Stimulated activated CD8-positive, alpha-beta memory T cell treated with anti-CD3 and anti-CD28 coated beads, Interleukin-2, amount 100 ng/mL, for 48 hours (primary cell): ENCODE results near the gene SEMA3F.

Experiments used
- DNase-seq, 2 donors: peaks; one replicate each; pipeline ENCODE4 v3.0.0-alpha.2; 2020; ENCODE audit warnings: low read depth in 2 of 2

Gene SEMA3F

DNA sequence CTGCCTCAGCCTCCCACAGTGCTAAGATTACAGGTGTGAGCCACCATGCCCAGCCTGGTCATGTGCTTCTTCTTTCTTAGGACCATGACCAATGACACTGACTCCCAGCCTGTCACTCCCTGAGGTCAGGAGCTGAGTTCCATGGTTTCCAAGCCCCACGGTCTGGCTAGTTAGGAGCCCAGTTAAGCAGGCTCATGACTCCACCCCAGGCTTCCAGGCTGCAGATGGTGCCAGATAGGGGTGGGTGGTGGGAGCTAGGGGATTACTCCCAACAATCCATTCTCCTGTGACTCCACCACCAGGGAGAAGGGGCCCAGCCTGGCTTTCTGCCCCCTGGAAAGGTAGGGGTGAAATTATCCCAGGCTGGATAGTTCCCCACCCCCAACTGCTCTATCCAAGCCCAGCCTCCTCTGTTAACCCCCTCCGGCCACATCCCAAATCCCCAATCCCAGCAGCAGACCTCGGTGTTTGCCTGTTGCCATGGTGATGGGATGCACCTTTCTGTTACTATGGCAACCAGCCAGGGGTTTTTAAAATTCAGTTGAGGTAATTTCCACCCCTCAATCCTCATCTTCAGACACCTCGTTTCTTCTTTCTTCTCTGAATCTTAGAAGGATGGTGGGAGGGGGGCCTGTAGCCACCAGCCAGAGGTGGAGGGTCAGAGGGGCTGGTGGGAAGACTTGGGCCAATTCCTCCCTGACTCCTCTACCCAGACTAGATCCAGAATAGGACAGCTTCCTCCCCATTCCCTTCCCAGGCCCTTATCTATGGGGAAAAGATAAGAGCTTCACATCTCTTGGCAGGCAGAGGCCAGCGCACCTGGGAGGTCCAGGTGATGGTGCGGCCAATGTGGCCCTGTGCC, 22.5 kb upstream of the SEMA3F start:
- no peak for DNase-seq

DNA sequence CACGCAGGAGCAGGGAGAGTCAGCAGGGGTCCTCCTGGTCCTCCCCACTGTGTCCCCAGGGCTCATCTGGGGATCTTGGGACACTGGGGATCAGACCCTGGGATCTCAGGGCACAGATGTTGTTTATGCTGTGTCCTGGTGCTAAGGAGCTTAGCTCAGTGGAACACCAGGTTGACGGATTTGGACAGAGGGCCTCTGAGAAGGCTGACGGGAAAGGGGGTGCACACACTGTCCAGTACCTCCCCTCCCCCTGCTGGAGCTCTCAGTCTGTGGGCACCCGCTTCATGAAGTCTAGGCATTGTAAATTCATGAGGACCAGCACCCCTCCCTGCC, 21.9 kb upstream of the SEMA3F start:
- no peak for DNase-seq

DNA sequence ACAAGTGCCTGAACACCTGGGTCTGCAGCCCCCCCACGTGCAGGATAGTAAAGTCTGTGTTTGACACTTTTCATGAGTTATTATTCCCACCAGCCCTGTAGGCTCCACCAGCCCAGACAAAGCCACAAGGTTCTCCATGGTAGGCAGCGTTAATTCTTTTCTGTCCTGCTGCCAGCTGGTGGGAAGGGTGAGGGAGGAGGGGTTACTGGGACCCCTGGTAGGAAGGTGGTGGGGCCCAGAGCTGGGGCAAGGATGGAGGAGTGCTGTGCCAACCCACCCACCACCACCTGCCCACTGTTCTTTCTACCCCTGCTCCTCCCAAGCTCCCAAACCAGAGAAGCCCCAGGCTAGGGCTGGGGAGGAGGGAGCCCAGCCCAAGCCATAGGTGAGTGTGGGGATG, 20.8 kb upstream of the SEMA3F start:
- DNase-seq = no peak

DNA sequence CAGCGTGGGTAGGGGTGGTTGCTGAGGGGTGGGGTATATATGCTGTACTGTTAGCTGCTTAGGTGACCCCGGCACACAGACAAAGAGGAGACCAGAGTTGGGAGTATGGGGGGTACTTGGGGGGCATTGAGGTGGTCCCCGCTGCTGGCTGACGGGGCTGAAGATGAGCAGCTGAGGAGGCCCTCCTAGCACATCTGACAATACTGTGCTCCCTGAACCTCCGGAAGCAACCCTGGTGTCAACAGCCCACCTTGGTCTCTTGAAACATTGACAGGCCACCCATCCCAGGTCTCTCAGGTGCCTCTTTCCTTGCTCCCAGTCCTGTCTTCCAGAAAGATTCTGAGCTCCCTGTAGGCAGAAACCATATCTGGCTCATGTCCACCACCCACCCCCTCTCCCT, 19.2 kb upstream of the SEMA3F start:
- DNase-seq = no peak

DNA sequence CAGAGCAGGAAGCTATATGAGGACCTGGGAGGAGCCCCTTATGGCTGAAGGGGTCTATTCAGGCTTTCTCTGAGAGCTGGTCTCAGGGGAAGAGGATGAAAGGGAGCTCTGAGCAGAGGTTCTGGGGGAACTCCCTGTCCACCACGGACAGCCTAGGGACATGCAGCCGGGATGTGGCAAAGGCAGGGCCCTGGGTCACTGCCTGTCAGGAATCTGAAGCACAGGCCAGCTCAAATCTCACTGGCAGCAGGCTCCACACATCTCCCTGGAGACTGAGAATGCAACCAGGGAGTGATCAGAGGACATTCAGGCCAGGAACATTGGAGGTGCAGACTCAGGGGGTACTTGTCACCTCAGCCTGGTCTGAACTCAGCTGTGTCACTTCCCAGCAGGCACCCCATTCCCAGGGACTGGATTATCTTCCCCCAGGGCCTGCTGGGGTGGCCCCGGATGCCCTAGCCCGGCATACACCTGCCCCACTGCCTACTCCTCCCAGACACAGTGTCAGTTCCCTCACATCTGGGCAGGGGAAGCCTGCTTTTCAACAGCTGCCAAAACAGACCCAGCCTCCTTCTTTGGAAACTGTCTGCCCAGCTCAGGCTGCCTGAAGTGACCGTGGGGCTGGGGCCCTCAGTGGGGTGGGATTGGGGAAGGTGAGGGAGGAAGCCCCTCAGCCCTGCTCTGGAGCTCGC, 18.3 kb upstream of the SEMA3F start:
- no peak for DNase-seq

DNA sequence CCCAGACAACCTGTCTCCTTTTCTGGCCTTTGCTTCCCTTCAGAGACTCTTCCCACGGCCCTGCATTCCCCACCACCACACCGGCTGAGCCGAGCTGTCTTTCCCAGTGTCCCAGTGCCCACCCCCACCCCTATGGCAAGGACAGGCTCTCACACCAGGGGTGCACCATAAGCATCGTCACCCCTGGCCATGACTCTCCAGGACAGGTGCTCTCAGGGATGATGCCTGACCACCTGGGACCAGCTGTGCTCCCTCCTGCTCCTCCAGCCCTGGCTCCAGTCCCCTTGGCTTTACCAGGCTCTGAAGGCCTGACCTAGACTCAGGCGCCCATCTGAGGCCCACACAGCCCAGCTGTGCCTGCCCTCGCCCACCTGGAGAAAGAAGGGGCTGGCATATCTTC, 17.6 kb upstream of the SEMA3F start:
- DNase-seq = no peak

DNA sequence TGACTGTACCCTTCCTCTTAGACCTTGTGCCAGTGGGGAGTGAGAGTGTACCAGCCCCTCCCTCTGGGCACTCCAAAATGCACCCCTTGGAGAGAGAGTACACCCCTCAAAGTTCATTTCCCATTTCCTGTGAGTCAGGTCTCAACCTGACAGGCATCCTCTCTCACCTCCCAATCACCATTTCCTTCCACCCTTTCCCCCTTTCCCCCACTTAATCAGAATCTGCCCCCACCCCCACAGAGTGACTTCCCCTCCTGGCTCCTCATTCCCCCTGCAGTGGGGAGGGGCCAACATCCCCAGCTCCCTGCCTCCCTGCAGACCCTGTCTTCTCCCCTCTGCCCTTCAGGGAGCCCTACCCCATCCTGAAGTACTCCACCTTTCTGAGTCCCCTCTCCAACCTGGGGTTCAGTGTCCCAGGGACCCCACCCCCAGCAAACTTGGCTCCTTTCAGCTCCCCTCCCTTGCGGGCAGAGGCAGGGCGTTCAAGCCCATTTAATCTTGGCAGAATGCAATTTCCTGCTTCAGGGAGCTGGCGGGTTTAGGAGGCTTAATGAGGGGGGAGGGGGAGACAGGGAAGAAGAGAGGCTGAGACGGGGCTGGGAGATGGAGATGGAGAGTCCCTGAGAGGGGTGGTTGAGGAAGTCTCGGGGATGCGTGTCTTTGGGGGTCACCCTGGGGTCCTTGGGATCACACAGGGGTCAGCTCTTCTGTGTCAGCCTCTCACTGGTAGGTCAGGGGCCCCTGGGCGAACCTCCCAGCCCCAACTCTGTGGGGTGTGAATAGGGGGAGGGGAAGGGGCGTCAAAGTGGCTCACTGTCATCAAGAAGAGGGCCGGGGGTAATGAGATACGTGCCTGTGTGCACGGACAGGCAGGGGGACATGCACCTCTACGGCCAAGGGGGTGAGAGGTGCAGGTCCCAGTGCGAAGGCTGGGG, 16.6 kb upstream of the SEMA3F start:
- DNase-seq = no peak

DNA sequence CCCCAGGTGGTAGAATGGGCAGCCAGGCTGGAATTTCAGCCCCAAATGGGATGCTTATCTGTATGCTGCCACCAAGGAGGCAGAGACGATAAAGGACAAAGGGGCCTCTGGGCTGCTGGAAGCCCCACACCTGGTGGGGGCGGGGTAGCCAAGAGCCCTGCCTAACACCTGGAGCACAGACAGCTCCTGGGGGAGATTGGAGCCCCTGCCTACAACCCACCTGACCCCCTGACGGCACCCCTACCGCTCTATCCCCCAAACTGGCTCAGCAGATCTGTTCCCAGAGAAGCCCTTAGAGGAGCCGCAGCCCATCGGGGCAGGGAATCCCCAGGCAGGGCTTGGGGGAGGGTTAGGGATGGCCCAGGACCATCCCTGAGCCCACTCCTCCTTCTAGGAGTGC, 15.8 kb upstream of the SEMA3F start:
- DNase-seq = no peak

DNA sequence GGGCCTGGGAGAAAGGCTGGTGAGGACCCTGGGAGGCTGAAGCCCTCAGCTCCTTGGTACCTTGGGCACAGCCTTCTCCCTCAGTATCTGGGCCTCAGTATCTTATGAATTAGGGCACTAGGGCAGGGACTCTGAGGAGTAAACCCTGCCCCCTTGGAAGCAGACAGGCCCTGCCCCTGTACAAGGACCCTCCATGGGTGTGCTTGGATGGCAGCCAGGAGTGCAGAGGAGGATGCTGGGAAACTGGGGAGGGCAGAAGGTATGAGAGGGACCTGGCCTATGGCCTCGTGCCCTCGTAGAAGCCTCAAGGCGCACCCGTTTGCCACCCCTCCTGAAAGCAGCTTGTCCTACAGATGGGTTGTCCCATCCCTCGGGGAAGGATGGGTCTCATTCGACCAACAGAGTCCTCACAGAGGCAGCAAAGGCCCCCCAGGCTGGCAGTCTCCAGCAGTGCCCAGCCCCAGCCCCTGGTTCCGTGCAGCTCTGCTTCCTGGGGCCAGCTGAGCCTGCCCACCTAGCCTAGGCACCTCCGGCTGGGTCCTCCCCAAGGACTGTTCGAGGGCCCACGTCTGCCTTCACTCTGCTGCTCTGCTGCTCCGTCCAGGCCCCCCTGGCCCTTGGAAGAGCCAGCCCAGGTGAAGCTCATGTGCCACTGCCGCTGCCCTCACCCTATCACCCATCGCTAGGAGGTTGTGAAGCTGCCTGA, 15.3 kb upstream of the SEMA3F start:
- no peak for DNase-seq

DNA sequence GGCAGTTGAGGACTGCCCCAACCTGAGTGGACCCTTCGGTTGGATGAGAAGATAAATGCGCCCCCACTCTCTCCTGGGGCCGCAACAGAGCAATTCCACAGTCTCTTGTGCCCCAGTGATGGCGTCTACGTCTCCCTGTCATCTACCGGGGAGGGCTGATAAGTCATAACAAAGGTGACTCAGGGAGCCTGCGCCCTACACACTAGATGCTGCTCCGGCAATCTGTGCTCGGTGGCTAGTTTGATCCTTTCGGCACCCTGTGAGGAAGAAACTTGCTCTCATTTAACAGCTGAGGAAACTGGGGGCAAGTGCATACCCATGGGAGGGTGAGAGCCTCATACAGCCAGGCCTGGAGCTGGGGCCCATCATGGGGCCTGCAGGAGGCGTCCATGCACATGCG, 14.1 kb upstream of the SEMA3F start:
- no peak for DNase-seq

DNA sequence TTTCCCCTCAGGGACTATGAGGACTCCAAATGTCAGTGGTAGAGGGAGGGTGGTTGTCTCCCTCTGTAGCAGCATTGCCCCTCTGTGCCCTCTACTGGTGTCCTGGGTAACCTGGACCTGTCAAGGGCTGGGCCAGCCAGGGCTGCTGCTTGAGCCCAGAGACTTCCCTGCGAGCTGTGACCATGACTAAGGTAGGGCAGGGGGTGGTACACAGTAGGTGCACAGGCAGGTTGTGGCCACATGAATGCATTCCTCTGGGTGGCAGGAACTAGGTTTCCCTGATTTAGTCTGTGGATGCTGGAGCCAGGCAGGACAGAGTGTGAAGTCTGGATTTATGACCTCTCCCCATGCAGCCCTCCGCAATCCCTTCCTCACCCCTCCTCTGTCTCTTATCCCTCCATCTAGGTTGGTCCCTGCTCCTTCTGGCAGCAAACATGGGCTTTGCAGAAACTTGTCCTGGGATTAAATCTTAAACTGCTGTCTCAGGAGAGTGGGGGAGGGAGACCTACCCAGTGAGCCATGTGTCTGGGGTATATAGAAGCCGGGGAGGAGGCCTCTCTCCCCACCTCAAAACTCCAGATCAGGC, 8.7 kb upstream of the SEMA3F start:
- DNase-seq = no peak

DNA sequence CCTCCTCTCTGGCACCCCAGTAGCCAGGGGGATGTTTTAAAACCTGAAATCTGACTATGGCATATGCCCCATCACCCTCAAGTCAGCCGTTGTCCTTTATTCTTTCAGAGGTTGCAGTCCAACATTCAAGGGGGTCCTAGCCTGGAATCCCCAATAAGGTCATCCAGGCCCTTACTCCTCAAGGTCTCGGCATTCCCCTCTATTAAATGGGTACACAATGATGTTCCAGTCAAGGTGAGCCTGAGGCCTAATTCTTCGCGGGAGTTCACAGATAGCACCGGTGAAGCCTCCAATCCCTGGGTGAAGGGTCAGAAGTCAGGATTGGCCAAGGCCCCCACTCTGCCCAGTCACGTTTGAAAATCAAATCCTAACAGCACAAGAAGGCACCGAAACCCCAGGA, 8.1 kb upstream of the SEMA3F start:
- DNase-seq = no peak

DNA sequence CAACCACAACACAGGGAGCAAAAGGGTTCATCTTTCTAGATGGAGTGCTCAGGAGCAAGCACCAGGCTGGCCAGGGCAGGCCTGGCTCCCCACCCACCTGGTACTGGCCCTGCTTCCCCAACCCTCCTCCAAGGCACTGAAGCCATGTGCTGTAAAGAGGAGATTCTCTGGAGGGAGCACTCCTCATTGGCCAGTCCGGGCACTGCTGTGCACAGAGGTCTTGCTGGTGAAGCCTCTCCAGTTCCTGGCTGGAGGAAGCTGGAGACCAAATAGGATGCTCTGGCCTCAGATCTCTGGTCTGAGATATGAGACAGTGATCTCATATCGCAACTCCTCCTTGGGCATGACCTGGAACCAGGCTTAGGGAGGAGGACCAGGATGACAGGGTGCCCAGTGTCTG, 7.7 kb upstream of the SEMA3F start:
- no peak for DNase-seq

DNA sequence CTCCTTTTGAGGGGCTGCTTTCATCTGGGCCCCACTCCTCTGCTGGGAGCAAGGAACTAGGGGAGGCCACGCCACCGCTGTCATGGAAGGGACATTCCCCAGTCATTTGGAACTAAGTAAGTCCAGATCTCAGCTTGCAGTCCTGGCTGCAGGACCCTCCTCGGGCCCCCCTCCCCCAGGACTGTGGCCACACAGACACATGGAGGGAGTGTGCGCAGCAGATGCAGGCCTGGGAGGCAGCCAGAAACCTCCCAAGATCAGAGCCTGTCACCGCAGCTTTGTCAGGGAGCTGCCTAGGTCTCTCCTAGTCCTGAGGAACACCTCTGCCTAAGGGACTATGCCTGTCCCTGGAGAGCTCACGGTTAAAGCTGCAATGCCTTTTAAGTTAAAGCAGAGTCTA, 7.3 kb upstream of the SEMA3F start:
- DNase-seq = no peak

DNA sequence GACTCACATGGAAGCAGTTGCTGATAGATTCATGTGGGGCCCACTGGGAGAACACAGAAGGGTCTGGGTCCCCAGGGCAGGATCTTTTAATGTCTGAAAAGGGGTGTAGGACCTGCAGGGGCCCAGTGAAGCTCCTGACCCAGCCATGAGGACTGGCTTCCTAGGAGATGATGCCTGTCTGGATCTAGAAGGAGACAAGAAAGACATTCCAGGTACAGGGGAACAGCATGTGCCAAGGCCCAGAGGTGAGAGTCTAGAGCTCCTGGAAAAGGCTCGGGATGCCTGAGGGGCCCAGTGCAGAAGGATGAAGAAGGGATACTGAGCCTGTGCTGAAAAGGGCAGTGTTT, 4.7 kb upstream of the SEMA3F start:
- no peak for DNase-seq

DNA sequence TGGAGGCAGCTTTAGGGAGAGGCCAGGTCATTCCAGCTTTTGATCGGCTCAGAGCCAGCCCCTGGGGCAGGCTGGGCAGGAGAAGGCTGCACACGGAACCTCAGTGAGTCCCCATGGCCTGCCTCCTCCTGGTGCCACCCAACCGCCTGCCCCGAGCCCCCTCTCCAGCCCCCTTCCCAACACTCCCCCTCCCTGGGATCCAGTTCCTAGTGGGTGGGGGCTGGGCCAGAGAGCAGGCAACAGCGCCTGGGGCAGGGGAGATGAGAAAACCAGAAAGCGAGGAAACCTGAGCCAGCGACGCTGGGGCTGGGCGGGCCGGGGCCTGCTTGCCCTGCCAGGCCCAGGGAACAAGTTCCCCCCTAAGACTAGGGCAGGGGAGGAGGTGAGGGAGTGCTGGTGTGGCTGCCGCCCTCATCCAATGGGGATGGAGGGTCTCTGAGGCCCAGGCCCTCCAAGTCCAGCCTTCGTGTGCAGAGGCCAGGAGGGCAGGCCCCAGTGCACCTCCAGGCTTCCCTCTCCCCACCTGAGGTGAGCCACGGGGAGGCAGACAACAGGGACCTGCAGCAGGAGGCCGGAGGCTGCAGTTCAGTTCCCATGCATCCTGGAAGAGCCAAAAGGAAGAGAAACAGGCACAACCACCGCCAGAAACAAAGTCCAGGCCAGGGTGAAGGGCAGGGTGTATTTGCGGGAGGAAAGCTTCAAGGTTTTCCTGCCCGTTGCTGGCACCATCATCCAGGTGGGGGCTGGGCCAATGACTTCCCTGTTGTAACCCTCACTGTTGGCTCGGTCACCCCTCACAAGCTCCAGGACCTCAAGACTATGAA, 4.0 kb upstream of the SEMA3F start:
- DNase-seq = no peak

DNA sequence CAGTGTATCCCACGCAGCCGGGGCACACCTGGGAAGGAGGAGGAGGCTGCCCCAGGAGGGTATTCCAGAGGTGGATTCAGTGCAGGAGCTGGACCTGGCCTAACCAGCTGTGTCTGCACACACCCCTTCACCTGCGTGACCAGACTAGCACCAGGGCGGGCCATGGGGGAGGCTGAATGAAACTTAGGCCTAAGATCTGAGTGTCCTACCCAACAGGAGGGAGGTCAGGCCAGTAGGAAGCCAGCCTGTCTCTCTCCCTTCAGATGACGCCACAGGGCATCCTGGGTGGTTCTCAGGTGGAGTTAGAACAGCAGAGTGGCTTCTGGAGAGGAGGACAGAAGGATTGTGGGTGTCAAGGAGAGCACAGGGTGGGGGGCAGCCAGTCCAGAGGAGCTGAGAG, 3.4 kb upstream of the SEMA3F start:
- DNase-seq = no peak

DNA sequence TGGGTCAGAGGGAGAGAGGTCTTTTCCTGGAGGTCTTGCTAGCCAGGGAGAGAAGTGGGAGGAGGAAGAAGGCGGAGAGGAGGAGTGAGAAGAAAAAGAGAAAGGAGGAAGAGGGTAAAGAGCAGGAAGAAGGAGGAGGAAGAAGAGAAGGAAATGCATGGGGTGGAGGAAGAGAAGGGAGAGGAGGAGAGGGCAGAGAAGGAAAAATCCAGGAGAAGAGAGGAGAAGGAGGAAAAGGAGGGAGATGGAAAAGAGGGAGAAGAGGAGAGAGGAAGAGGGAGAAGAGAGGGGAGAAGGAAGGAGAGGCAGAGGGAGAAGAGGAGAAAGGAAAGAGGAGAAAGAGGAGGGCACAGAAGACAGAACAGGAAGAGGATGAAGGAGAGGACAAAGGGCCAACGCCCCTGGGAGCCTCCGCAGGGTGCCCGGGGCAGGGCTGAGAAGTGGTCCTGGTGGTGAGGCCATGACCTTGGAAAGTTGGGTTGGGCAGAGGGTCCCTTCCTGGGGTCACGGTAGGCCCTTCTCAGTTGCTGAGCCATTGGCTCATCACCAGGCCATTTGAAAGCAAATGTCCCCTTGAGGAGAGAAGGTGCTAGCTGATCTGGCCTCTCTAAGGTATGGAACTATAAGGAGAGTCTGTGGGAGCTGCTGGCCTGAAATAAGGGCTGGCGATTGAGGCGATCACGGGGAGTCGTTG, 1.2 kb upstream of the SEMA3F start:
- DNase-seq = no peak

DNA sequence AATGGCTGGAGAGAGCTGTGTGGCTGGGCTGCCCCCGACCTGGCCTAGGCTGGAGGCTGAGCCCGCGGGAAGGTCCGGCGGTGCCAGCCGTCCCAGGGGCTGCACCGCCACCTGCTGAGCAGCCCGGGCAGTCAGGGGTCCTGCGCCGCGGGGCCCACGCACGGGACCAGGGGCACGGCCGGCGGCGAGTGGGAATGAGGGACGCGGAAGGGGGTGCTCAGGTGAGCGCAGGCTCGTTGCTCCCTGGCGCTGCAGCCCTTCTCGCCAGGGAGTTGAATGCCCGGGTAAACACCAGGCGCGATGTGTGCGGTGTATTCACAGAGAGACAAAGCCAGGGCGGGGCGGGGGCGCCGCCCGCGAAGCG, 666 bp upstream of the SEMA3F start:
- no peak for DNase-seq

DNA sequence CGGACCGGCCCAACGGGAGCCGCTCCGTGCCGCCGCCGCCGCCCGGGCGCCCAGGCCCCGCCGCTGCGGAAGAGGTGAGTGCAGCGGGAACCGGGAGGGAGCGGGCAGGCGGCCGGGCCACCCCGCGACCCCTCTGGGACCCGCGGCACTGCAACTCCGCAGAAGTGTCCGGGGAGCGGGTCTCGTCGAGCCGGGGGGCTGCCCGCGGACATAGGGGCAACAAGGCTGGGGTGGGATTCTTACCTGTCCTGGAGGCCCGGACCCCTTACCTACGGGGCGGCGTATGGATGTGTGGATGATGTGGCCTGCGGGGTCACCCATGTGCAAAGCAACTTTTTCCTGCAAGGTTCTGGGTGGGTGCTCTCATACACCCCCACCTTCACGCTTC, 361 bp downstream of the SEMA3F start:
- no peak for DNase-seq
